GM21367 (cell line): ENCODE results near the gene CBX3.
"Not testable (repeated sequence)": the region's sequence is repeated elsewhere in the genome, so short reads cannot be mapped to it uniquely, and the experiment has no call there.

ENCODE experiments used
- ATAC-seq: cut with Tn5 transposase; IDR thresholded peaks from one replicate; pipeline ENCODE4 v1.9.1; 2021; ENCODE audit not compliant: unreplicated experiment

Gene CBX3

DNA sequence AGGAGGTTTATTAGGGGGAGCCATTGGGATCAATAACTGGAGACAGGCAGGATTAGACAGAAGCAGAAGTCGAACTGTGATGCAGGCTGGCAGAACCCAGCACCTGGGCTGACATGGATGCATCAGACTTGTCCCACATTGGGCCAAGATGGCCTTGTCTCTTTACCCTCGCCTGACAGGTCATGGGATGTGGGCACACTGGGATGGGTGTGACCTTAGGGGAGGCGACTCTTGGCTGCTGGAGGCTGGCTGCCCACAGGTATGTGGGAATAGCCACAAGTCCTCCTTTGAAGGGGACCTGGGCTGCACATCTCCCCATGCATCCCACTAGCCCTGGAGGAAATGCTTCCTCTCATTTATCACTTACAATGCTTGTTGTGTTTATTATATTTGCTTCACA, 32.3 kb upstream of the CBX3 start:
- no peak for ATAC-seq

- no peak for ATAC-seq
Measured at GRCh38 chr7:26170663-26171062, 30.9 kb upstream of the CBX3 start.

GRCh38 chr7:26171601-26172000, 29.9 kb upstream of the CBX3 start:
- ATAC-seq: no peak

DNA sequence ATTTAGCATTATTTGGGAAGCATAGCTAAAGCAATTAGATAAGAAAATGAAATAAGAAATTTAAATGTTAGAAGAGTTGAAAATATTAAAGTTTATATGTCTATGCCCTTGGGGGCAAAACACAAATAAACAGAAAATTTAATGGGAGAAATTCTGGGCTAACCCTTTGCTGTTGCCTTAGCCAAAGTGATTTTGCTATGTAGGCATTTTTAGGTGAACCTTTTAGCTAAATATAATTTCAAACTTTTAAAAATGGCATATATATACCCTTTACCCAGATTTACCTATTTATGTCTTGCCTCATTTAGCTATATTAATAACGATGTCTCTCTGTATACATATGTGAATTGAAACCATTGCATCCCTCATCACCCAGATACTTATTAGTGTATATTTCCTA, 29.5 kb upstream of the CBX3 start:
- no peak for ATAC-seq

- not testable (repeated sequence) for ATAC-seq
Measured at GRCh38 chr7:26175903-26176302, 25.6 kb upstream of the CBX3 start.

DNA sequence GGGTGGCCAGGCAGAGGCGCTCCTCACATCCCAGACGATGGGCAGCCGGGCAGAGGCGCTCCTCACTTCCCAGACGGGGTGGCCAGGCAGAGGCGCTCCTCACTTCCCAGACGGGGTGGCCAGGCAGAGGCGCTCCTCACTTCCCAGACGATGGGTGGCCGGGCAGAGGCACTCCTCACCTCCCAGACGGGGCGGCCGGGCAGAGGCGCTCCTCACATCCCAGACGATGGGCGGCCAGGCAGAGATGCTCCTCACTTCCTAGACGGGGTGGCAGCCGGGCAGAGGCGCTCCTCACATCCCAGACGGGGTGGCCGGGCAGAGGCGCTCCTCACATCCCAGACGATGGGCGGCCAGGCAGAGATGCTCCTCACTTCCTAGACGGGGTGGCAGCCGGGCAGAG, 24.8 kb upstream of the CBX3 start:
- not testable (repeated sequence) for ATAC-seq

GRCh38 chr7:26177269-26177668, 24.3 kb upstream of the CBX3 start:
- not testable (repeated sequence) for ATAC-seq

GRCh38 chr7:26178272-26178960, 23.1 kb upstream of the CBX3 start:
- ATAC-seq: no peak

- ATAC-seq: no peak
Measured at GRCh38 chr7:26179422-26179821, 22.1 kb upstream of the CBX3 start.

GRCh38 chr7:26179826-26180497, 21.6 kb upstream of the CBX3 start:
- ATAC-seq: no peak

DNA sequence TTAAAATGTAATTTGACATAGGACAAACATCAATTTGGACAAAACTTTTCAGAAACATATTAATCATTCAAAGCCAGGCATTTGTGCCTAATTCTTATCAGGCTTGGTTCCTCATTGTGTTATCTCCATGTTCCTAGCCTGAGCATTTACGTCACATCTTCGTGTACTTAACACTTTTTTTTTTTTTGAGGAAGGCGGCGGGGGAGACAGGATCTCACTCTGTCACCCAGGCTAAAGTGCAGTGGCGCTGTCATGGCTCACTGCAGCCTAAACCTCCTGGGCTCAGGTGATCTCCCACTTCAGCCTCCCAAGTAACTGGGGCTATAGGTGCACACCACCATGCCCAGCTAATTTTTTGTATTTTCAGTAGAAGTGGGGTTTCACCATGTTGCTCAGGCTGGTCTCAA, 20.8 kb upstream of the CBX3 start:
- no peak for ATAC-seq

GRCh38 chr7:26181474-26182227, 19.9 kb upstream of the CBX3 start:
- no peak for ATAC-seq

GRCh38 chr7:26182283-26182682, 19.3 kb upstream of the CBX3 start:
- no peak for ATAC-seq

GRCh38 chr7:26182706-26183105, 18.8 kb upstream of the CBX3 start:
- no peak for ATAC-seq

- no peak for ATAC-seq
Measured at GRCh38 chr7:26183545-26184280, 17.8 kb upstream of the CBX3 start.

- not testable (repeated sequence) for ATAC-seq
Measured at GRCh38 chr7:26184281-26185101, 17.1 kb upstream of the CBX3 start.

DNA sequence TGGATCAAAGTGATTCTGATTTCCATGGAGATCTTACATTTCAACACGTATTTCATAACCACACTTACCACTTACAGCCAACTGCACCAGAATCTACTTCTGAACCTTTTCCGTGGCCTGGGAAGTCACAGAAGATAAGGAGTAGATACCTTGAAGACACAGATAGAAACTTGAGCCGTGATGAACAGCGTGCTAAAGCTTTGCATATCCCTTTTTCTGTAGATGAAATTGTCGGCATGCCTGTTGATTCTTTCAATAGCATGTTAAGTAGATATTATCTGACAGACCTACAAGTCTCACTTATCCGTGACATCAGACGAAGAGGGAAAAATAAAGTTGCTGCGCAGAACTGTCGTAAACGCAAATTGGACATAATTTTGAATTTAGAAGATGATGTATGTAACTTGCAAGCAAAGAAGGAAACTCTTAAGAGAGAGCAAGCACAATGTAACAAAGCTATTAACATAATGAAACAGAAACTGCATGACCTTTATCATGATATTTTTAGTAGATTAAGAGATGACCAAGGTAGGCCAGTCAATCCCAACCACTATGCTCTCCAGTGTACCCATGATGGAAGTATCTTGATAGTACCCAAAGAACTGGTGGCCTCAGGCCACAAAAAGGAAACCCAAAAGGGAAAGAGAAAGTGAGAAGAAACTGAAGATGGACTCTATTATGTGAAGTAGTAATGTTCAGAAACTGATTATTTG, 16.3 kb upstream of the CBX3 start:
- ATAC-seq: no peak

GRCh38 chr7:26185844-26186180, 15.7 kb upstream of the CBX3 start:
- ATAC-seq: no peak

GRCh38 chr7:26186364-26187311, 14.9 kb upstream of the CBX3 start:
- ATAC-seq: no peak
